GM12864 (cell line): ENCODE measurements around the gene UTP25.
"Not testable (repeated sequence)": the region's sequence is repeated elsewhere in the genome, so short reads cannot be mapped to it uniquely, and the experiment has no call there.

Source experiments
- DNase-seq: peaks from one replicate; pipeline ENCODE4 v3.0.0-alpha.2; 2011; ENCODE audit warnings: low read depth
- H3K4me3 ChIP-seq: 2 replicates; pipeline ENCODE4 v1.5.1; 2011; ENCODE audit warnings: mild to moderate bottlenecking, low read depth, low read length, control low read depth
- TF ChIP-seq, protein P1 (sequence below): IDR thresholded peaks from 2 replicates; pipeline ENCODE4 v1.5.1; 2011; ENCODE audit warnings: low read depth, mild to moderate bottlenecking, moderate library complexity, low read length, control low read depth, inconsistent platforms; ENCODE audit errors: missing control alignments

Gene UTP25

DNA sequence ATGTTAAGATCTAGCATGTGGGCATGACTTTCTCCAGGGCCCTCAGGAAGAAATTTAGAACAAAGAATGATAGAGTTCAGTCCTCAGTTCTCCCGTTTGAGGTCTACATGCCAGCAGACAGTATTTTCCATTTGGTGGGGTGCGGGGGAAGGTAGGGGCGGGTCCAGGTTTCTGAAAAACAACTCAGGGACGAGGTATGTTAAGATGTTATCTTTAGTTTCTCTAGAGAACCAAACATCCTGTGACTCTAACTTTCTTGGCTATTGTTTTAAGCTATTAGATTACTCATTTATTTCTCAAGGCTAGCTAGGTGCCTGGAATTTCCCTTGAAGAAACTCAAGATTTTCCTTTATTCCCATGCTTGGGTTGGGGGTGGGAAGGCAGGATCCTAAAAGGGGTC, 67.9 kb downstream of the UTP25 start:
- DNase-seq = no peak
- H3K4me3 ChIP-seq = no peak overlapping the region
- TF ChIP-seq, protein P1, sequence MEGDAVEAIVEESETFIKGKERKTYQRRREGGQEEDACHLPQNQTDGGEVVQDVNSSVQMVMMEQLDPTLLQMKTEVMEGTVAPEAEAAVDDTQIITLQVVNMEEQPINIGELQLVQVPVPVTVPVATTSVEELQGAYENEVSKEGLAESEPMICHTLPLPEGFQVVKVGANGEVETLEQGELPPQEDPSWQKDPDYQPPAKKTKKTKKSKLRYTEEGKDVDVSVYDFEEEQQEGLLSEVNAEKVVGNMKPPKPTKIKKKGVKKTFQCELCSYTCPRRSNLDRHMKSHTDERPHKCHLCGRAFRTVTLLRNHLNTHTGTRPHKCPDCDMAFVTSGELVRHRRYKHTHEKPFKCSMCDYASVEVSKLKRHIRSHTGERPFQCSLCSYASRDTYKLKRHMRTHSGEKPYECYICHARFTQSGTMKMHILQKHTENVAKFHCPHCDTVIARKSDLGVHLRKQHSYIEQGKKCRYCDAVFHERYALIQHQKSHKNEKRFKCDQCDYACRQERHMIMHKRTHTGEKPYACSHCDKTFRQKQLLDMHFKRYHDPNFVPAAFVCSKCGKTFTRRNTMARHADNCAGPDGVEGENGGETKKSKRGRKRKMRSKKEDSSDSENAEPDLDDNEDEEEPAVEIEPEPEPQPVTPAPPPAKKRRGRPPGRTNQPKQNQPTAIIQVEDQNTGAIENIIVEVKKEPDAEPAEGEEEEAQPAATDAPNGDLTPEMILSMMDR = no peak

DNA sequence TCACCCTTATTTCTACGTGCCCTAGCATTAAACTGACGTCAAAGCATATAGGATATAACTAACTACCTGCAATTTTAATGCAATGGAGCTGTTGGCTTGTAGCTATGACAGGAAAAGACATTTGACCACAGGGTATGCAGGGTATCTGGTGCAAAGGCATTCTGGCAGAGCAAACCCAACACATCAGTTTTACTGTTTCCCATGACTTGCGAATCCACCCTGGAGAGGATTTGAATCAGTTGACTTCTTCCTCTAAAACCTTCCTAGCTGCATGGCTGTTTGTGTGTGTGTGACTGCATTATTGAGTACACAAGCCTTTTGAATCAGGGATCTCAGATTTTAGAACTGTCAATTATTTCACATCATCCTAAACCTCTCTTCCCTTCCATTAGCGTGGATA, 68.6 kb downstream of the UTP25 start:
- no peak overlapping the region for H3K4me3 ChIP-seq
- TF ChIP-seq, protein P1 = no peak
- DNase-seq = no peak

DNA sequence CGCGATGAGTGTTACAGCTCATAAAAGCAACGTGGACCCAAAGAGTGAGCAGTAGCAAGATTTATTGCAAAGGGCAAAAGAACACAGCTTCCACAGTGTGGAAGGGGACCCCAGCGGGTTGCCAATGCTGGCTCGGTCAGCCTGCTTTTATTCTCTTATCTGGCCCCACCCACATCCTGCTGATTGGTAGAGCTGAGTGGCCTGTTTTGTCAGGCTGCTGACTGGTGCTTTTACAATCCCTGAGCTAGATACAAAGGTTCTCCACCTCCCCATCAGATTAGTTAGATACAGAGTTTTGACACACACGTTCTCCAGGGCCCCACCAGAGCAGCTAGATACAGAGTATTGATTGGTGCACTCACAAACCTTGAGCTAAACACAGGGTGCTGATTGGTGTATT, 70.5 kb downstream of the UTP25 start:
- not testable (repeated sequence) for DNase-seq, H3K4me3 ChIP-seq

DNA sequence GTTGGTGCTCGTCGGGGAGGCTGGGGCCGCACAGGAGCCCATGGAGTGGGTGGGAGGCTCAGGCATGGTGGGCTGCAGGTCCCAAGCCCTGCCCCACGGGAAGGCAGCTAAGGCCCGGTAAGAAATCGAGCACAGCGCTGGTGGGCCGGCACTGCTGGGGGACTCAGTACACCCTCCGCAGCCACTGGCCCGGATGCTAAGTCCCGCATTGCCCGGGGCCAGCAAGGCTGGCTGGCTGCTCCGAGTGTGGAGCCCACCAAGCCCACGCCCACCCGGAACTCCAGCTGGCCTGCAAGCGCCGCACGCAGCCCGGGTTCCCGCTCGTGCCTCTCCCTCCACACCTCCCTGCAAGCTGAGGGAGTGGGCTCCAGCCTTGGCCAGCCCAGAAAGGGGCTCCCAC, 71.1 kb downstream of the UTP25 start:
- not testable (repeated sequence) for DNase-seq, H3K4me3 ChIP-seq

DNA sequence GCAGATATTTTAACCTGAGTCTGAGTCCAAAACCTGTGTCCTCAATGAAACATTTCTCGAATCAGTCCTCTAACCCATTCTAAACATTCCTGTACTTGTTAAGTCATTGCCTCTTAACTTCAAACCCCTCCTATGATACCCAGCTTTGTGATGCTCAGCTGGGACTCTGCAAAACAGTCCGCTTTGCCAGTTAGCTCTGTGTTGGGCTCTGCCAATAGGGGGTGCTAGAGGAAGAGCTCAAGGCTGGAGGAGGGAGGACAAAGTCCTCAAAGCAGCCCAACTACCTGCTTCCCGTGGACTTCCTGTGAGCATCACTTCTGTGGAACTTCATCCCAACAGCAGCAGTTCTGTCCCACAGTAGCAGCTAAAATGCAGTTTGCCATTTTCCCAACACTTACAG, 72.2 kb downstream of the UTP25 start:
- H3K4me3 ChIP-seq = no peak overlapping the region
- TF ChIP-seq, protein P1 = peak; percentile 74
- DNase-seq = no peak

DNA sequence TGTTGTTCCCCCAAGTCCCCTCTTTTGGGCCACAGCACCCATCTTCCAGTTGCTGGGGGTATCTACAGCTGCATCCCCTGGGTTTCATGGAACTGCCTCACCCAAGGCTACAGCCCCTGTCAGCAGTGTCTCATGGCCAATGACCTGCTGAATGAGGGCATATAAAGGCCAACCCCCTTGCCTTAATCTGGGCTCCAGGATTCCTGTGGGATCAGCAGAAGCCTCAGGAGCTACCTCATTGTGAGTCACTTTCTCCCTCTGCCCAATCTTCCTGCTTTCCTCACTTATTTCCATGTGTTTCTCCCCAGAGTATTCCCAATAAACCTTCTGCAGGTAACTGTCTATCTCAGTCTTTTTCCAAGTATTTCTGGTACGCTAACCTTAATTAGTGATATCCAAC, 73.0 kb downstream of the UTP25 start:
- DNase-seq = no peak
- H3K4me3 ChIP-seq = no peak overlapping the region
- TF ChIP-seq, protein P1 = no peak

DNA sequence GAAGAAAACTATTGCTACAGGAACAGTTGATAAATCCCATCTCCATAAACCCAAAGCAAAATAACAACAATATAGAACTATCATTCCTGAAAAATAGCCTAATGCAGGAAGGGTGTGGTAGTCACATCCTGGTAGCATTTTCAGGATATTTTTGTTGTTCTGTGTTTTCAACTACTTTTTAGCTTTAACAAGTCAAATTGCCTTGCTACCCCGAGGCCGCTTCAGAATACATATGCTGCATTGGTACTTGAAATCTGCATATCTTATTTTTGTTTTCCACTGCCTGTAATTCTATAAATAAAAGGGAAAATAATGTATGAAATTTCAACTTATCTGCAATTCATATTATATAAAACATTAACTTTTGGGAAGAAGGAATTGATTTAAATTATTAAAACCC, 73.4 kb downstream of the UTP25 start:
- no peak overlapping the region for H3K4me3 ChIP-seq
- no peak for DNase-seq
- TF ChIP-seq, protein P1 = no peak

DNA sequence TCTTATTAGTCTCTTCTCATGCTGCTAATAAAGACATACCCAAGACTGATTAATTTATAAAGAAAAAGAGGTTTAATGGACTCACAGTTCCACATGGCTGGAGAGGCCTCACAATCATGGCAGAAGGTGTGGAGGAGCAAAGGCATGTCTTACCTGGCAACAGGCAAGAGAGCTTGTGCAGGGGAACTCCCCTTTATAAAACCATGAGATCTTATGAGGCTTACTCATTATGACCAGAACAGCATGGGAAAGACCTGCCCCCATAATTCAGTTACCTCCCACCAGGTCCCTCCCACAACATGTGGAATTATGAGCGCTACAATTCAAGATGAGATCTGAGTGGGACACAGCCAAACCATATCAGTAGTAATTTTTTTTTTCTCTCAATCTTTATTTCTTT, 77.0 kb downstream of the UTP25 start:
- not testable (repeated sequence) for DNase-seq, H3K4me3 ChIP-seq
